Ishikawa (cell line): ENCODE results near the gene TECTB.

Experiments
- CEBPB ChIP-seq: IDR thresholded peaks from 2 replicates; pipeline ENCODE4 v1.6.1; 2012
- EP300 ChIP-seq: IDR thresholded peaks from 2 replicates; pipeline ENCODE4 v1.6.1; 2012; ENCODE audit warnings: borderline replicate concordance
- FOXM1 ChIP-seq: IDR thresholded peaks from 2 replicates; pipeline ENCODE4 v1.6.1; 2012; ENCODE audit warnings: low read depth, borderline replicate concordance
- MAX ChIP-seq: IDR thresholded peaks from 2 replicates; pipeline ENCODE4 v1.6.1; 2012
- RAD21 ChIP-seq: IDR thresholded peaks from 2 replicates; pipeline ENCODE4 v1.6.1; 2012; ENCODE audit warnings: low read depth
- REST ChIP-seq: IDR thresholded peaks from 2 replicates; pipeline ENCODE4 v1.6.1; 2012; ENCODE audit warnings: low read depth, mild to moderate bottlenecking
- TAF1 ChIP-seq: IDR thresholded peaks from 2 replicates; pipeline ENCODE4 v1.6.1; 2012; ENCODE audit warnings: low read depth, mild to moderate bottlenecking
- TCF12 ChIP-seq: IDR thresholded peaks from 2 replicates; pipeline ENCODE4 v1.6.1; 2012; ENCODE audit warnings: low read depth
- TEAD4 ChIP-seq: IDR thresholded peaks from 2 replicates; pipeline ENCODE4 v1.6.1; 2012
- YY1 ChIP-seq: IDR thresholded peaks from 2 replicates; pipeline ENCODE4 v1.6.1; 2012; ENCODE audit warnings: low read depth
- ZBTB7A ChIP-seq: IDR thresholded peaks from 2 replicates; pipeline ENCODE4 v1.6.1; 2012; ENCODE audit warnings: low read depth

DNA sequence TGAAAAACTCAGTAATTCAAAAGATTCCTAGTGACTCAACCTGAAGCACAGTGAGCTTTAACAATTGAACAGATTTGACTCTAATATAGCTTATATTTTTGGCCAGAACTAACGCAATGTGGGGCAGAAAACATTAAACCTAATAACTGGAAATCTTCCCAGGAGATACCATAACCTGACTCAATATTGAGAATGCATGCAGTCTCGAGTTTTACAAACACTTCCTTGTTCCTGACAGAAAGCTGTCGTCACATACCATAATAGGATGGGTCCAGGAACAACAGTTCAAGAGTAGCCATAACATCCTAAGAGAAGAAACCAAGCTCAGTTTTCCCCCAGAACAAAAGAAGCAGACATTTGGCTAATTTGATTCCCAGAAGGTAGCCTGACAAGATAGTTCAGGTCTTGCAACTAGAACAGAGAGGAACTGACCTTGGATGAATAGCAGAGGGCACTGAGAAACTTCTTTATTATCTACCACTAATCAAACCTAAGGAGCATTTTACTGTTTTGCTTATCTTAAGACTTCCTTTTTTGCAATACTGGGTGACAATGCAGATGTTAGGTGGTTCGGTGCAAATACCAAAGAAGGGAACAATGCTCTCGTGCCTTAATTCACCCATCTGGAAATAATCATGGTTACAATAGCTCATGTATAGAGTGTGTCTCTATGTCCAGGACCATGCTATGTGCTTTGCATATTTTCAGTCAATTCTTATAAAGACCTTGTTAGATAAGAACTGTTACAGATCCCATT, 52.1 kb downstream of the TECTB start:
- TF ChIP-seq TCF12: no peak
- TF ChIP-seq REST: no peak
- no peak for TF ChIP-seq RAD21
- no peak for TF ChIP-seq EP300
- TF ChIP-seq FOXM1: no peak
- no peak for TF ChIP-seq MAX
- TF ChIP-seq YY1: no peak
- no peak for TF ChIP-seq CEBPB
- TF ChIP-seq TAF1: no peak
- TF ChIP-seq ZBTB7A: no peak
- no peak for TF ChIP-seq TEAD4
